A549 (cell line): ENCODE measurements around the gene ARHGEF16.

ENCODE experiments used
- CBX8 ChIP-seq: fragments of 200-600 bp; sonication (generic); IDR thresholded peaks from 2 replicates; pipeline ENCODE4 v1.6.1; 2016
- CEBPB ChIP-seq, 2 experiments: fragments of >200 bp in 1 of 2; sonication (Bioruptor Twin) in 1 of 2; formaldehyde crosslinking in 1 of 2; IDR thresholded peaks; 2 replicates each; pipeline ENCODE4 v1.6.1; 2012 to 2016
- CHD2 ChIP-seq: fragments of 150-350 bp; IDR thresholded peaks from 2 replicates; pipeline ENCODE4 v1.6.1; 2014; ENCODE audit warnings: low read length; ENCODE audit not compliant: partially characterized antibody
- CTCF ChIP-seq: fragments of >200 bp; sonication (Bioruptor Twin); formaldehyde crosslinking; IDR thresholded peaks from 3 replicates; pipeline ENCODE4 v1.5.1; 2016
- MAX ChIP-seq: IDR thresholded peaks from 2 replicates; pipeline ENCODE4 v1.6.1; 2012
- MAZ ChIP-seq: fragments of 150-350 bp; IDR thresholded peaks from 2 replicates; pipeline ENCODE4 v1.6.1; 2014; ENCODE audit warnings: antibody characterized with exemption, low read depth, low read length, borderline replicate concordance
- POLR2A ChIP-seq: IDR thresholded peaks from 2 replicates; pipeline ENCODE4 v1.6.1; 2012; ENCODE audit warnings: mild to moderate bottlenecking, low read length
- RAD21 ChIP-seq, 2 experiments: fragments of >200 bp in 1 of 2; sonication (Bioruptor Twin) in 1 of 2; formaldehyde crosslinking in 1 of 2; IDR thresholded peaks in 1 of 2; conservative IDR thresholded peaks in 1 of 2; 2 replicates in 1 of 2; 3 replicates in 1 of 2; pipeline ENCODE4 v1.6.1; 2012 to 2018; ENCODE audit warnings: inconsistent platforms in 1 of 2
- ZSCAN20 ChIP-seq: fragments of 250-450 bp; sonication (Bioruptor Pico); IDR thresholded peaks from 2 replicates; pipeline ENCODE4 v1.8.0; 2022; ENCODE audit warnings: mild to moderate bottlenecking, moderate library complexity
- TF ChIP-seq, protein P1 (sequence below): fragments of 450-650 bp; IDR thresholded peaks from 2 replicates; pipeline ENCODE4 v1.6.1; 2014; ENCODE audit warnings: antibody characterized with exemption
- TF ChIP-seq, protein P2 (sequence below): fragments of 250-450 bp; sonication (Bioruptor Pico); IDR thresholded peaks from 2 replicates; pipeline ENCODE4 v1.5.0; 2021; ENCODE audit warnings: mild to moderate bottlenecking, moderate library complexity, borderline replicate concordance

DNA sequence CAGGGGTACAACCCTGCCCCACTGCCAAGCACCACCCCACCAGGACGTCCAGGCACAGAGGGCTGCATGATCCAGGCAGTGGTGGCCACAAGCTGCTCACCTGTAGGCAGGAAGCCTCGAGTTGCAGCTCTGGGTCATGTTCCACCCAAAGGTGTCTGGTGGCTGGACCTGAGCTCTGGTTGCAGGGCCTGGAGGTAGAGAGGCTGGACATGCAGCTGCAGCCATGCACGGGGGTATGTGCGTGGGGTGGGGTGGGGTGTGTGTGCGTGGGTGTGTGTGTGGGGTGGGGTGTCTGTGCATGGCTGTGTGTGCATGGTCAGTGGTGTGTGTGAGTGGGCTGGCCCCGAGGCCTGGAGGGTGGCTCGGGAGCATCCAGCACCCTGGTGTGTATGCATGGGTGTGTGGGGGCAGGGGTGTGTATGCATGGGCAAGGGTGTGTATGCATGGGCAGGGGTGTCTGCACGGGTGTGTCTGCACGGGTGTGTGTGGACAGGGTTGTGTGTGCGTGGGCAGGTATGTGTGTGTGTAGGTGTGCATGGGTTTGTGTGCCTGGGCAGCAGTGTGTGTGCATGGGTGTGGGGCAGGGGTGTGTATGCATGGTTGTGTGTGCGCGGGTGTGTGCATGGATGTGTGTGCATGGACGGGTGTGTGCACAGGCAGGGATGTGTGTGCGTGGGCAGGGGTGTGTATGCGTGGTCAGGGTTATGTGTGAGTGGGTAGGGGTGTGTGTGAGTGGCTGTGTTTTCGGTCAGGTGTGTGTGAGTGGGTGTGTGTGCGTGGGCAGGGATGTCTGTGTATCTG, 15.6 kb downstream of the ARHGEF16 start:
- TF ChIP-seq ZSCAN20 (no peak), MAX (no peak), CTCF (no peak), POLR2A (no peak), RAD21 (conservative IDR thresholded peaks at IDR 0.05 in 1 of 2, IDR thresholded peaks at IDR 0.05 in 1 of 2) (no peak), MAZ (no peak), CHD2 (no peak), CBX8 (no peak), CEBPB (IDR thresholded peaks at IDR 0.05) (no peak)
- TF ChIP-seq, protein P1, sequence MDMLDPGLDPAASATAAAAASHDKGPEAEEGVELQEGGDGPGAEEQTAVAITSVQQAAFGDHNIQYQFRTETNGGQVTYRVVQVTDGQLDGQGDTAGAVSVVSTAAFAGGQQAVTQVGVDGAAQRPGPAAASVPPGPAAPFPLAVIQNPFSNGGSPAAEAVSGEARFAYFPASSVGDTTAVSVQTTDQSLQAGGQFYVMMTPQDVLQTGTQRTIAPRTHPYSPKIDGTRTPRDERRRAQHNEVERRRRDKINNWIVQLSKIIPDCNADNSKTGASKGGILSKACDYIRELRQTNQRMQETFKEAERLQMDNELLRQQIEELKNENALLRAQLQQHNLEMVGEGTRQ, result no peak
- TF ChIP-seq, protein P2, sequence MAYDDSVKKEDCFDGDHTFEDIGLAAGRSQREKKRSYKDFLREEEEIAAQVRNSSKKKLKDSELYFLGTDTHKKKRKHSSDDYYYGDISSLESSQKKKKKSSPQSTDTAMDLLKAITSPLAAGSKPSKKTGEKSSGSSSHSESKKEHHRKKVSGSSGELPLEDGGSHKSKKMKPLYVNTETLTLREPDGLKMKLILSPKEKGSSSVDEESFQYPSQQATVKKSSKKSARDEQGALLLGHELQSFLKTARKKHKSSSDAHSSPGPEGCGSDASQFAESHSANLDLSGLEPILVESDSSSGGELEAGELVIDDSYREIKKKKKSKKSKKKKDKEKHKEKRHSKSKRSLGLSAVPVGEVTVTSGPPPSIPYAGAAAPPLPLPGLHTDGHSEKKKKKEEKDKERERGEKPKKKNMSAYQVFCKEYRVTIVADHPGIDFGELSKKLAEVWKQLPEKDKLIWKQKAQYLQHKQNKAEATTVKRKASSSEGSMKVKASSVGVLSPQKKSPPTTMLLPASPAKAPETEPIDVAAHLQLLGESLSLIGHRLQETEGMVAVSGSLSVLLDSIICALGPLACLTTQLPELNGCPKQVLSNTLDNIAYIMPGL (CRISPR knock-in tag), result no peak
